Naive thymus-derived CD8-positive, alpha-beta T cell (primary cell): ENCODE results near the gene ELF3. TPM values are rescaled to one million over a fixed set of nuclear protein-coding genes. Genes with fewer than 3 reads are reported as not detected.

Experiments used
- ATAC-seq, 2 donors: fragments of 150-1000 bp; cut with Tn5 transposase in 1 of 2; sonication (Bioruptor Pico), chemical (Tn5 transposase) in 1 of 2; 1 replicate in 1 of 2; 2 replicates in 1 of 2; pipeline ENCODE4 v1.10.0; 2021; ENCODE audit warnings: mild to moderate bottlenecking in 2 of 2, moderate library complexity in 2 of 2
- POLR2A ChIA-PET: fragments of 350-600 bp; sonication (Branson Sonifier 250); formaldehyde crosslinking; loops from one replicate; lab custom pipeline; 2021; ENCODE audit warnings: antibody characterized with exemption; lab: Charles Lee
- DNase-seq, 10 donors: peaks; one replicate each; pipeline versions ENCODE4 v3.0.0 to v3.0.0-alpha.2; 2020 to 2022
- H3K27ac Mint-ChIP-seq, 10 donors: one replicate each; pipeline ENCODE4 v1.8.0; 2020 to 2022; ENCODE audit warnings: mild to moderate bottlenecking in 10 of 10, mixed read lengths in 10 of 10, moderate library complexity in 4 of 10, inconsistent platforms in 1 of 10
- H3K27me3 Mint-ChIP-seq, 5 donors: one replicate each; pipeline ENCODE4 v1.8.0; 2021 to 2022; ENCODE audit warnings: mixed read lengths in 5 of 5
- H3K36me3 Mint-ChIP-seq, 3 donors: one replicate each; pipeline ENCODE4 v1.8.0; 2020 to 2022; ENCODE audit warnings: mixed read lengths in 3 of 3, mild to moderate bottlenecking in 2 of 3, inconsistent platforms in 1 of 3
- H3K4me1 Mint-ChIP-seq, 4 donors: one replicate each; pipeline ENCODE4 v1.8.0; 2021 to 2022; ENCODE audit warnings: mixed read lengths in 4 of 4
- H3K4me3 Mint-ChIP-seq, 10 donors: one replicate each; pipeline ENCODE4 v1.8.0; 2020 to 2022; ENCODE audit warnings: mild to moderate bottlenecking in 10 of 10, mixed read lengths in 10 of 10, moderate library complexity in 6 of 10, inconsistent platforms in 1 of 10
- H3K9me3 Mint-ChIP-seq, 9 donors: one replicate each; pipeline ENCODE4 v1.8.0; 2020 to 2022; ENCODE audit warnings: mixed read lengths in 9 of 9, mild to moderate bottlenecking in 3 of 9, inconsistent platforms in 1 of 9, moderate library complexity in 1 of 9
- polyA plus RNA-seq, 3 donors: library from polyadenylated mRNA; unstranded; fragments of 300-500 nt; fragmentation: Illumina TruSeq; gene quantifications; one replicate each; pipeline ENCODE4 v1.2.3, GENCODE V29; 2021
- total RNA-seq, 8 experiments: library from RNA in 2 of 8; stranded (reverse) in 2 of 8; gene quantifications; one replicate each; pipeline ENCODE4 v1.2.3 and lab custom pipeline; 2021 to 2026

Gene ELF3
- total and polyA plus RNA-seq, 5 experiments from 2014 or later, result 1.5 to 2.0 TPM; not detected in 3

DNA sequence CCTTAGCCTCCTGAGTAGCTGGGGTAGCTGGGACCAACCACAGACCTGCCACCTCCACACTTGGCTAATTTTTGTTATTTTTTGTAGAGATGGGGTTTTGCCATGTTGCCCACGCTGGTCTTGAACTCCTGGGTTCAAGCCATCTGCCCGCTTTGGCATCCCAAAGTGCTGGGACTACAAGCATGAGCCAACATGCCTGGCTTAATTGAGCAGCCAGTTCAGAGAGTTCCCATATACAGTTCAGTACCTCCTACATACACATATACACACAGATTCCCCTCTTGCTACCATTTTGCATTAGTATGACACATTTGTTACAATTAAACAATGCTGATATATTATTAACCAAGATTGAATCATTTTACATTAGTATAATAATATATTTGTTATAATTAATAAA is 25.0 kb upstream of the ELF3 start:
- DNase-seq (no peak), ATAC-seq (no peak)
- Mint-ChIP-seq H3K27me3 (no peaks in the 10 kb centered on the region), H3K4me3 (no peak overlapping the region), H3K9me3 (no peaks in the 10 kb centered on the region), H3K27ac (peak overlapping the region in 4 of 10 donors; percentile 15 to 86 (median 48)), H3K36me3 (peaks cover 0 to 30% (median 2%) of the 10 kb centered on the region in 3 donors), H3K4me1 (peaks cover 21 to 32% (median 26%) of the 10 kb centered on the region in 4 donors)
- POLR2A ChIA-PET, result interaction anchor here (0.6 kb wide), 1 partner anchor 31 kb away, joined by 5 read pairs; no protein-coding TSS in a partner anchor

DNA sequence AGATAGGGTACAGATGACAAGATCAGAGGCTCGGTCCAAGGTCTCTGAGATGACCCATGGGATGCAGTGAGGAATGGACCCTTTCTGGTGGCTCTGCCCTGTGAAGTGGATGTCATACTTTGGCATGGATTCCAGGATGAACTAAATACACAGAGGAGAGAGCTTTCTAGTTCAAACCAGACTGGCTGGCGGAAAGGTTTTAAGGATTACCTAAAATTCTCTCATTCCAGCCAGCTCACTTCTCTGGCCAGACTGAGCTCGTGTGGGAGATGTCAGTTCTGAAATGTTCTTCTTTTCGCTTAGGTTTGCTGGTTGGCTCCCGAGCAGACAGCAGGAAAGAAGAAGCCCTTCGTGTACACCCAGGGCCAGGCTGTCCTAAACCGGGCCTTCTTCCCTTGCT is 21.8 kb upstream of the ELF3 start:
- Mint-ChIP-seq H3K27me3 (no peaks in the 10 kb centered on the region), H3K4me3 (no peak overlapping the region), H3K4me1 (peaks cover 10 to 17% (median 12%) of the 10 kb centered on the region in 4 donors), H3K9me3 (no peaks in the 10 kb centered on the region), H3K27ac (no peak overlapping the region), H3K36me3 (peaks cover 0 to 60% (median 16%) of the 10 kb centered on the region in 3 donors)
- ATAC-seq (no peak), DNase-seq (no peak)
- POLR2A ChIA-PET, result no interaction called here

DNA sequence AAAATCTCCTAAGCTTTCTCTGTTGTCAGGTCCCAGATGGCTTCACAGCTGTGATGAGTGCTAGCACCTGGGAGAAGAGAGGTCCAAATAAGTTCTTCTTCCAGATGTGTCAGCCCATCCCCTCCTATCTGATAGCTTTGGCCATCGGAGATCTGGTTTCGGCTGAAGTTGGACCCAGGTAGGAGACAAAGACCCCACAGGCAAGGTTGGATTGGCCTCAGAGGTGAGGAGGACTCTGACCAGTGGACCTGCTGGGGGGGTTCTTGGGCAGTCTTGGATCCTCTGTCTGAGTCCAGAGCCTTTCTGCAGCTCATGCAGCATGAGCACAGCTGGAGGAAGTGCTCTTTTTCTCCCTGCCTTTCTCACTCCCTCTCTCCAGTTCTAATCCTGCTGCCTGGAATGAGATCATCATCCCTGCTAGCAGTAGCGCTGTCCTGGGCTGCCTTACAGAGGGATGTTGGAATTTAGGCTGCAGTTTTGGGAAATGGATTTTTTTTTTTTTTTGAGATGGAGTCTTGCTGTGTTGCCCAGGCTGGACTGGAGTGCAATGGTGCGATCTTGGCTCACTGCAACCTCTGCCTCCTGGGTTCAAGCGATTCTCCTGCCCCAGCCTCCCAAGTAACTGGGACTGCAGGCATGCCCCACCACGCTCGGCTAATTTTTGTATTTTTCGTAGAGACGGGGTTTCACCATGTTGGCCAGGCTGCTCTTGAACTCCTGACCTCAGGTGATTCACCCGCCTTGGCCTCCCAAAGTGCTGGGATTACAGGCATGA is 20.8 kb upstream of the ELF3 start:
- POLR2A ChIA-PET, result no interaction called here
- peaks cover under 1 to 10% (median 6%) of the 10 kb centered on the region in 4 donors for H3K4me1 Mint-ChIP-seq
- ATAC-seq, result no peak
- no peaks in the 10 kb centered on the region for H3K27me3 Mint-ChIP-seq
- peak overlapping the region in 1 of 10 donors; percentile 65 for H3K27ac Mint-ChIP-seq
- DNase-seq, result no peak
- peaks cover 4 to 69% (median 23%) of the 10 kb centered on the region in 3 donors for H3K36me3 Mint-ChIP-seq
- H3K9me3 Mint-ChIP-seq, result no peaks in the 10 kb centered on the region
- no peak overlapping the region for H3K4me3 Mint-ChIP-seq

DNA sequence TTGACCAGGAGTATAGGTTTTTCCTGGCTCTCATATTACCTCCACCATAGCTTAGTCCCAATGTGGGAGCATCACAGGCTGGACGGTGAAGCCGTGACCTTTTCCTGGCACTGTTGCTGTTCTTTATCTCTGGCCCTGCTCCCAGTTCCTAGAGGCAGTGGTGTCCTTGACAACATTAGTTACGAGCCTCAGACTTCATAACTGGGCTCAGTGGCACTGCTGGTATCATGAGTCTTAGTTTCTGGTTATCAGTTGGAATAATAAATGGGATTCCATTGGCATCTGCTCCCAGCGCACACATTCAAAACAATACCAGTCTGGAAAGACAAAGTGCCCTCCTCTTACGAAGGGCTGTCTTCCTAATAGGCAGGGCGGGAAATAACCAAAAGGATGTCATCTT is 20.0 kb upstream of the ELF3 start:
- POLR2A ChIA-PET, result no interaction called here
- DNase-seq, result no peak
- H3K36me3 Mint-ChIP-seq, result peaks cover 4 to 75% (median 23%) of the 10 kb centered on the region in 3 donors
- peak overlapping the region in 1 of 10 donors; percentile 38 for H3K27ac Mint-ChIP-seq
- H3K4me1 Mint-ChIP-seq, result peaks cover 0 to 6% (median 4%) of the 10 kb centered on the region in 4 donors
- no peaks in the 10 kb centered on the region for H3K9me3 Mint-ChIP-seq
- no peak for ATAC-seq
- H3K4me3 Mint-ChIP-seq, result no peak overlapping the region
- H3K27me3 Mint-ChIP-seq, result no peaks in the 10 kb centered on the region

DNA sequence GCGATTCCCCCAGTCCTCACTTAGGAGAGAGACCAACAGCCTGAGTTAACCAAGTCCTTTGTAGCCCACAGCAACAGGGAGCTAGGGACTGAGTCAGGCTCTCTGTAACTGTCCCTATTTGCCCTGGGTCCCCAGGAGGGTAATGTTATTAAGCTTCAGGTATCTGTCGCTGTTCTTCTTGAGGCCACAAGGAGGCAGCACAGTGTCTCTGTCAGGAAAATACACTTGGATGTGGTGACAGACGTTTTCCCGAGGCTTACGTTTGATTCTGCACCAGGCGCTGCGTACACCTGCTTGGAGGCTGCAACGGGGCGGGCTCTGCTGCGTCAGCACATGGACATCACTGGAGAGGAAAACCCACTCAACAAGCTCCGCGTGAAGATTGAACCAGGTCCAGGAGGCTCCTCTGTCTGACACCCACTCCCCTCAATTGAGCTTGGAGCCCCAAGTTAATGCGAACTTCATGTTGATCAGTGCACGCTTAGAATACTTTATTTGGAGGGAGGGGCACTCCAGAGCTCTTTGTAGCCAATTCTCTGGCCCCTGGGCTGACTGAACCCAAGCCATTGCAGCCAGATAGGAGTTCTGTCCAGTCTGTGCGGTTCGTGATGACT is 10.7 kb upstream of the ELF3 start:
- DNase-seq (peak in 3 of 10 donors; percentile 10 to 25 (median 15)), ATAC-seq (peak; percentile 67 to 69)
- peaks cover 0 to 95% (median 22%) of the 10 kb centered on the region in 3 donors for H3K36me3 Mint-ChIP-seq
- no peaks in the 10 kb centered on the region for H3K27me3 Mint-ChIP-seq
- POLR2A ChIA-PET, result interaction anchor here (0.7 kb wide), 1 partner anchor 17 kb away, joined by 4 read pairs; no protein-coding TSS in a partner anchor
- peak overlapping the region in 1 of 10 donors; percentile 76 for H3K27ac Mint-ChIP-seq
- H3K4me1 Mint-ChIP-seq, result peaks cover 0 to 4% (median 0%) of the 10 kb centered on the region in 4 donors
- no peaks in the 10 kb centered on the region for H3K9me3 Mint-ChIP-seq
- H3K4me3 Mint-ChIP-seq, result no peak overlapping the region

DNA sequence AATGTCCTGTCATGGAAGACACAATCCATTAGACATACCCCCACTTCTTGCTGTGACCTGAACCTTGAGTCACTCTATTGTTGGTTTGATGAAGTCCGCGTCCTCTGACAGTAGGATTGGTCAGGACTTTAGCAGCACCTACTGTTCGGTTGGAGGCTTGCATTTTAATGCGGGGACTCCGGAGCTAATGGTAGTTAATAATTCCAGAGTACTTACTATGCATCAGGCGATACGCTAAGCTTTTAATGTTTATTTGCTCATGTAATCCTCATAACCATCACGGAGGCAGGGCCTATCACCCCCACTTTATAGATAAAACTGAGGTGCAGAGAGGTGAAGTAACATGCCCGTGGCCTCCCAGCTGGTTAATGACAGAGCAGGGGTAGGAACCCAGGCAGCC is 7.9 kb upstream of the ELF3 start:
- no peaks in the 10 kb centered on the region for H3K27me3 Mint-ChIP-seq

DNA sequence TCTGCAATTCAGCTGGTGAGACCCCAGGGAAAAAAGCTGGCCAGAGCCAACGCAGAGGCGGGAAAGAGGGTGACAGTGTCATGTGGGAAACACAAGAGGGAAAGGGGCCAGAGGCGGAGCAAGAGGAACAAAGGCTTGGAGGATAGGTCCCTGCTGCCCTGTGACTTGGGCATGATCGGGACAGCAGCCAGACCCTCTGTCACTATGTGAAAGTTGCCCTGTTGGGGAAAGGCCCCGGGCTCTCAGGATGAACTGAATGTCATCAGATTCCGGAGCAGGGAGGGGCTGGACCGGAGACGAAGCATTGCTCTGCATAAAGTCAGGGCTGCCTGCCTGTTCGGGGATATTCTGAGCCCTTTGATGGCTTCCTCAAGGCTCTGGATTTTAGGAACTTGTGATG is 5.7 kb upstream of the ELF3 start:
- POLR2A ChIA-PET, result no interaction called here
- H3K4me3 Mint-ChIP-seq, result no peak overlapping the region
- peaks cover 0 to 74% (median 29%) of the 10 kb centered on the region in 3 donors for H3K36me3 Mint-ChIP-seq
- H3K9me3 Mint-ChIP-seq, result no peaks in the 10 kb centered on the region
- peaks cover 0 to 4% (median 1%) of the 10 kb centered on the region in 4 donors for H3K4me1 Mint-ChIP-seq
- no peak overlapping the region for H3K27ac Mint-ChIP-seq
- no peaks in the 10 kb centered on the region for H3K27me3 Mint-ChIP-seq
- DNase-seq, result no peak
- no peak for ATAC-seq

More for the DNA sequence above, 7.9 kb upstream of the ELF3 start:
- POLR2A ChIA-PET, result no interaction called here
- H3K9me3 Mint-ChIP-seq, result no peaks in the 10 kb centered on the region
- no peak overlapping the region for H3K4me3 Mint-ChIP-seq
- peaks cover 0 to 91% (median 30%) of the 10 kb centered on the region in 3 donors for H3K36me3 Mint-ChIP-seq
- H3K4me1 Mint-ChIP-seq, result peaks cover 0 to 2% (median 0%) of the 10 kb centered on the region in 4 donors
- no peak for DNase-seq
- H3K27ac Mint-ChIP-seq, result peak overlapping the region in 1 of 10 donors; percentile 32
- no peak for ATAC-seq

DNA sequence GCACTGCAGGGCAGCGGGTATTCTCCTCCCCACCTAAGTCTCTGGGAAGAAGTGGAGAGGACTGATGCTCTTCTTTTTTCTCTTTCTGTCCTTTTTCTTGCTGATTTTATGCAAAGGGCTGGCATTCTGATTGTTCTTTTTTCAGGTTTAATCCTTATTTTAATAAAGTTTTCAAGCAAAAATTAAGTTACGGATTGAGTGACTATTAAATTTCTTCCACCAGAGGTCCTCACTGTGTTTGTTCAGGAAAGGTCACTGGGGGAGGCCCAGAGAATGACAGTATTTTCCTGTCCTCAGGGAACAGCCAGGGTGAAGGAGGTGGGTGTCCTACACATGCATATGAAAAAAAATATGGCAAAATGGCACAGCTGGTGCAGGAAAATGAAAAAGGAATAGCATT is 4.4 kb upstream of the ELF3 start:
- Mint-ChIP-seq H3K27me3 (no peaks in the 10 kb centered on the region), H3K36me3 (peaks cover 0 to 62% (median 26%) of the 10 kb centered on the region in 3 donors), H3K9me3 (no peaks in the 10 kb centered on the region), H3K4me3 (no peak overlapping the region), H3K4me1 (peaks cover 0 to 4% (median 1%) of the 10 kb centered on the region in 4 donors), H3K27ac (peak overlapping the region in 1 of 10 donors; percentile 9)
- ATAC-seq (no peak), DNase-seq (no peak)
- POLR2A ChIA-PET, result no interaction called here

DNA sequence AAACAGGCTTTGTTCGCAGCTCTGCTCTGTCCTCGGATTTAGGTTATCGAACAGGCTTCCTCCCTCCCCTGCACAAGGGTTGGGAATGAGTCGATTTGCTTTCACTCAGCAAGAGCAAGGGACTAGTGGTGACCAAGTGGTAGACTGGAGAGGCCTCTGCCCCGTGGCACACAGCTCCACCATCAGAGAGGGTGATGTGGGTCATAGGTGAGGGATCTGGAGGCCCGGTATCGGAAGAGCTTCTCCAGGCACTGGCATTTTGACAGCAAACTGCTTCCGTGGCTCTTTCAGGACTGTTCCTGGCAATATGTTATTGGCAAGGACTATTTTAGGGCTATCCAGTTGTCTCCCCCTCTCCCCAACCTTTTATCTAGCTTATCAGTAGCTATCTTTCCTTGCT is 3.1 kb upstream of the ELF3 start:
- no peak for DNase-seq
- Mint-ChIP-seq H3K27me3 (no peaks in the 10 kb centered on the region), H3K9me3 (no peaks in the 10 kb centered on the region), H3K27ac (peak overlapping the region in 1 of 10 donors; percentile 8), H3K4me1 (peaks cover 0 to 4% (median 1%) of the 10 kb centered on the region in 4 donors), H3K36me3 (peaks cover 0 to 48% (median 20%) of the 10 kb centered on the region in 3 donors), H3K4me3 (no peak overlapping the region)
- ATAC-seq, result no peak
- POLR2A ChIA-PET, result no interaction called here

DNA sequence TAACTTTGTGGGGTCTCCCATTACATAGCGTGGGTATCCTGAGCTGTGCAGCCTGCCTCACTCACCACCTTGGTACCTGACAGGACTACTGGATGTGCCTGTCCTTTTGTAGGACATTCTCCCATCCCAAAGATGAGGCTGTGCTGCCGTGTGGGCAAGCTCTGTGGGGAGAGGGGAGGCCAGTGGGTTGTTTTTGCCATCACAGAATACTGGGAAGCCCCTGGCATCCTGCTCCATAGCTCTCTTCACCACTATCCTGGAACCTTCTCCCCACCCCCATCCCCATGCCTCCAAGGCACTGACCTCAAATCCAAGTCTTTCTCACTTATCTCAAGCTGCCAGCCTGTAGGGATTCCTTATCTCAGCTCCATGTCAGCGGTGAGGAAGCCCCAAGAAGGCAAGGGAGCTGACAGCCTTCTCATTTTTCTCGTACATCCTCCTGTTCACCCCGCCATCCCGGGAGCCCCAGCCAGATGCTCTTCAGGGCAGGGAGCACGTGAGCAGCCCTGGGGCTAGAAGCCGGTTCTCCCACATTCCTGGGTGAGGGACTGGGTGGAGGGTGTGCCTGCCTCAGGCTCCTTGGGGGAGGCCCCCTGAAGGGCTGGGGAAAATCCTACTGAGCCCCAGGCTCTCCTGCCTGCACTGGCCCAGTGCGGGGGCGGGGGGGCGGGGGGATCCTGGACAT is 2.4 kb upstream of the ELF3 start:
- H3K27ac Mint-ChIP-seq, result no peak overlapping the region
- H3K9me3 Mint-ChIP-seq, result no peaks in the 10 kb centered on the region
- H3K4me3 Mint-ChIP-seq, result no peak overlapping the region
- POLR2A ChIA-PET, result no interaction called here
- DNase-seq (no peak), ATAC-seq (no peak)
- peaks cover 0 to 4% (median 1%) of the 10 kb centered on the region in 4 donors for H3K4me1 Mint-ChIP-seq
- H3K27me3 Mint-ChIP-seq, result no peaks in the 10 kb centered on the region
- H3K36me3 Mint-ChIP-seq, result peaks cover 0 to 42% (median 20%) of the 10 kb centered on the region in 3 donors

DNA sequence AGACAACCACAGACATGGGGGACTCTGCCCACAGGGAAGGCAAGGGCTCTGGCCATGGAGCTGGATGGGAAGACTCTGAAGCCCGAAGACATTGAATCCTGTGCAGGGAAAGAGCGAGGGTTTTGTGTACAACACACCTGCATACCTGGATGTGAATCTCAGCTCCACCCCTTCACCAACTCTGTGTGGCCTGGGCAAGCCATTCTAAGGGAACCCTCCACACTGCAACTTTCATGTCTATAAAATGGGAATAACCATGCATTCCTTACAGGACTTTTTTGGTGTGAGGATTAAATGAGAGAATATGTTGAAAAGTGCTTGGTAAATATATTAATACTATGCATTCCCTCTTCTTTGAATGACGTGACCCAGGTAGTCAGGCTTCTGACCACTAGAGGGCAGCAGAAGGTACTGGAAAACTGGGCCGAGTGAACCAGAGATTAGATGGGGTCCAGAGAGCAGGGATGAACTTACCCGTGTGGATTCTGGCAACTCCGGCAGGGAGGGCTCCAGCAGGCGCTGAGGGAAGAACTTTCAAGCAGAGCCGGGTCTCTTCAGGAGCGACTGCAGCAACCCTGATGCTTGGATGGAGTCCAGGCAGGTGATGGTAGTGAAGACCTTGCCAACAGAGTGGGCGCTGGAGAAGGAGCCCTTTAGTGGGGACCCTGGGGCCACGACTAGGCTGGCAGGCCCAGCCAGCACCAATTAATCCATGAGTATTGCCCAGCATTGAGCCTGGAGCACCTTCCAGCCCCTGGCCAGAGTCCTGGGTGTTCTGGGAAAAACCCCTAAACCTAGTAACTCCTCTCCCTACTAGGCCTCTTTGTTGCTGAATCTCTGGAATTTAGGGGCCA is 834 bp upstream of the ELF3 start:
- Mint-ChIP-seq H3K4me3 (no peak overlapping the region), H3K27ac (peak overlapping the region in 2 of 10 donors; percentile 63 to 77)

DNA sequence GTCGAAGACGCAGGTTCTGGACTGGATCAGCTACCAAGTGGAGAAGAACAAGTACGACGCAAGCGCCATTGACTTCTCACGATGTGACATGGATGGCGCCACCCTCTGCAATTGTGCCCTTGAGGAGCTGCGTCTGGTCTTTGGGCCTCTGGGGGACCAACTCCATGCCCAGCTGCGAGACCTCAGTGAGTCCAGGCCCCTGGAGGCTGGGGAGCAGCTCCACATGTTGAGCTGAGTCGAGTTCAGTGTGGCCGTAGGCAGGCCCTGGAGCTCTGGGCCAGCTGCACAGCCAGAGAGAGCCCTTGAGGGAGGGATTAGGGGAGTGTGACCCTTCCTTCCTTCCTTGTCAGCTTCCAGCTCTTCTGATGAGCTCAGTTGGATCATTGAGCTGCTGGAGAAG is 1.6 kb downstream of the ELF3 start:
- Mint-ChIP-seq H3K36me3 (peaks cover 0 to 8% (median 4%) of the 10 kb centered on the region in 3 donors), H3K4me3 (no peak overlapping the region), H3K27ac (peak overlapping the region in 1 of 10 donors; percentile 16), H3K27me3 (peaks cover 1 to 5% (median 2%) of the 10 kb centered on the region in 5 donors), H3K9me3 (no peaks in the 10 kb centered on the region), H3K4me1 (peaks cover 0 to 2% (median under 1%) of the 10 kb centered on the region in 4 donors)
- ATAC-seq, result no peak
- DNase-seq, result no peak
- POLR2A ChIA-PET, result no interaction called here

More for the DNA sequence above, 834 bp upstream of the ELF3 start:
- no peaks in the 10 kb centered on the region for H3K27me3 Mint-ChIP-seq
- peaks cover 0 to 28% (median 15%) of the 10 kb centered on the region in 3 donors for H3K36me3 Mint-ChIP-seq
- no peaks in the 10 kb centered on the region for H3K9me3 Mint-ChIP-seq
- H3K4me1 Mint-ChIP-seq, result peaks cover 0 to 2% (median 1%) of the 10 kb centered on the region in 4 donors
- POLR2A ChIA-PET, result no interaction called here
- DNase-seq (peak; percentile 8 to 73 (median 51)), ATAC-seq (peak; percentile 75 to 84)
